SK-N-SH (cell line): ENCODE results near the gene SMIM36. TPM values are rescaled to one million over a fixed set of nuclear protein-coding genes. Genes with fewer than 3 reads are reported as not detected.

ENCODE experiments used
- CTCF ChIA-PET: fragments of 300-600, 350-600 bp; formaldehyde crosslinking; extraction: SDS; loops from one replicate; lab custom pipeline; 2021; lab: Yijun Ruan, JAX
- POLR2A ChIA-PET: fragments of 350-600 bp; sonication (Branson Sonifier 250); formaldehyde crosslinking; extraction: SDS; loops from one replicate; lab custom pipeline; 2020; ENCODE audit warnings: antibody characterized with exemption, inconsistent platforms; lab: Yijun Ruan, JAX
- DNase-seq: peaks from one replicate; pipeline ENCODE4 v3.0.0; 2012
- H2AFZ ChIP-seq: fragments of 200-600 bp; sonication (generic); 2 replicates; pipeline ENCODE4 v1.8.1; 2016; ENCODE audit warnings: antibody characterized with exemption, mild to moderate bottlenecking, low read depth
- H3F3A ChIP-seq: fragments of 200-600 bp; sonication (generic); replicated peaks from 2 replicates; pipeline ENCODE3; 2016; ENCODE audit warnings: antibody characterized with exemption, mild to moderate bottlenecking; ENCODE audit not compliant: insufficient read depth
- H3K27ac ChIP-seq, 2 experiments: fragments of 200-500 bp in 1 of 2; fragments of 200-600 bp in 1 of 2; sonication (Bioruptor generic) in 1 of 2; sonication (generic), shearing (Covaris generic) in 1 of 2; 2 replicates each; pipeline versions ENCODE4 v1.5.1 to v1.6.1; 2014 to 2016; ENCODE audit warnings: low read depth in 2 of 2, inconsistent platforms in 1 of 2, low read length in 1 of 2, mild to moderate bottlenecking in 1 of 2, mixed read lengths in 1 of 2
- H3K27me3 ChIP-seq: fragments of 200-600 bp; sonication (generic), shearing (Covaris generic); 2 replicates; pipeline ENCODE4 v1.6.1; 2016; ENCODE audit warnings: mixed run types; ENCODE audit not compliant: insufficient read depth
- H3K36me3 ChIP-seq, 2 experiments: fragments of 200-500 bp in 1 of 2; fragments of 200-600 bp in 1 of 2; sonication (Bioruptor generic) in 1 of 2; sonication (generic) in 1 of 2; replicated peaks in 1 of 2; 2 replicates each; pipeline versions ENCODE3 to v1.5.1; 2014 to 2016; ENCODE audit warnings: low read length in 1 of 2, mild to moderate bottlenecking in 1 of 2; ENCODE audit not compliant: insufficient read depth in 2 of 2, control insufficient read depth in 1 of 2
- H3K4me1 ChIP-seq, 2 experiments: fragments of 200-500 bp in 1 of 2; fragments of 200-600 bp in 1 of 2; sonication (Bioruptor generic) in 1 of 2; sonication (generic), shearing (Covaris generic) in 1 of 2; 2 replicates each; pipeline versions ENCODE4 v1.5.1 to v1.6.1; 2014 to 2016; ENCODE audit warnings: low read depth in 1 of 2, low read length in 1 of 2, mixed run types in 1 of 2; ENCODE audit not compliant: insufficient read depth in 2 of 2, control insufficient read depth in 1 of 2
- H3K4me2 ChIP-seq: fragments of 200-600 bp; sonication (generic), shearing (Covaris generic); 2 replicates; pipeline ENCODE4 v1.6.1; 2017; ENCODE audit warnings: mixed run types
- H3K4me3 ChIP-seq, 2 experiments: fragments of 200-500 bp in 1 of 2; fragments of 200-600 bp in 1 of 2; sonication (Bioruptor generic) in 1 of 2; sonication (generic), shearing (Covaris generic) in 1 of 2; 2 replicates each; pipeline versions ENCODE4 v1.5.1 to v1.8.1; 2014 to 2016; ENCODE audit warnings: low read depth in 2 of 2, inconsistent platforms in 1 of 2, low read length in 1 of 2, mild to moderate bottlenecking in 1 of 2, mixed read lengths in 1 of 2, moderate library complexity in 1 of 2
- H3K79me2 ChIP-seq: fragments of 200-600 bp; sonication (generic); 2 replicates; pipeline ENCODE4 v1.8.1; 2017; ENCODE audit warnings: mild to moderate bottlenecking; ENCODE audit not compliant: insufficient read depth
- H3K9ac ChIP-seq: fragments of 200-600 bp; sonication (generic); 2 replicates; pipeline ENCODE4 v1.6.1; 2017; ENCODE audit warnings: mixed run types
- H3K9me2 ChIP-seq: fragments of 200-600 bp; sonication (generic); 2 replicates; pipeline ENCODE4 v1.6.1; 2017; ENCODE audit warnings: mixed run types
- H3K9me3 ChIP-seq: fragments of 200-600 bp; sonication (generic); 2 replicates; pipeline ENCODE4 v1.6.1; 2017; ENCODE audit warnings: mixed run types, mild to moderate bottlenecking, moderate library complexity
- H4K20me1 ChIP-seq: fragments of 200-600 bp; sonication (generic); 2 replicates; pipeline ENCODE4 v1.6.1; 2017; ENCODE audit warnings: mild to moderate bottlenecking, mixed run types; ENCODE audit not compliant: insufficient read depth
- CHD2 ChIP-seq: fragments of 150-350 bp; IDR thresholded peaks from 2 replicates; pipeline ENCODE4 v1.6.1; 2018; ENCODE audit warnings: low read length; ENCODE audit not compliant: partially characterized antibody
- ELF1 ChIP-seq: IDR thresholded peaks from 2 replicates; pipeline ENCODE4 v1.4.0; 2012
- EP300 ChIP-seq, 2 experiments: IDR thresholded peaks; 2 replicates each; pipeline versions ENCODE4 v1.4.0 to v1.6.1; 2012; ENCODE audit warnings: borderline replicate concordance in 1 of 2, low read depth in 1 of 2, low read length in 1 of 2
- FOSL2 ChIP-seq: IDR thresholded peaks from 2 replicates; pipeline ENCODE4 v1.4.0; 2012; ENCODE audit warnings: low read depth, mild to moderate bottlenecking, moderate library complexity, borderline replicate concordance
- GATA2 ChIP-seq: sonication (generic); formaldehyde crosslinking; IDR thresholded peaks from 2 replicates; pipeline ENCODE4 v1.5.0; 2020; ENCODE audit warnings: mild to moderate bottlenecking, missing genetic modification reagents
- MEF2A ChIP-seq: IDR thresholded peaks from 2 replicates; pipeline ENCODE4 v1.4.0; 2012; ENCODE audit warnings: low read depth, borderline replicate concordance
- POLR2AphosphoS5 ChIP-seq: IDR thresholded peaks from 2 replicates; pipeline ENCODE4 v1.6.1; 2012; ENCODE audit warnings: low read depth, low read length
- RCOR1 ChIP-seq: fragments of 150-350 bp; IDR thresholded peaks from 2 replicates; pipeline ENCODE4 v1.6.1; 2017; ENCODE audit warnings: antibody characterized with exemption, low read length
- RFX5 ChIP-seq: IDR thresholded peaks from 2 replicates; pipeline ENCODE4 v1.6.1; 2012; ENCODE audit warnings: mild to moderate bottlenecking, improper control_type of control experiment, low read length
- RXRA ChIP-seq: IDR thresholded peaks from 2 replicates; pipeline ENCODE4 v1.4.0; 2012; ENCODE audit warnings: low read depth, mild to moderate bottlenecking, borderline replicate concordance
- TAF1 ChIP-seq: IDR thresholded peaks from 2 replicates; pipeline ENCODE4 v1.6.1; 2012; ENCODE audit warnings: low read depth, mild to moderate bottlenecking, low read length, moderate library complexity, borderline replicate concordance
- TCF12 ChIP-seq: IDR thresholded peaks from 2 replicates; pipeline ENCODE4 v1.4.0; 2012
- YY1 ChIP-seq: IDR thresholded peaks from 2 replicates; pipeline ENCODE4 v1.4.0; 2012; ENCODE audit warnings: low read depth, mild to moderate bottlenecking
- WGBS: methylation state at CpG from one replicate; pipeline ENCODE4 v1.1.6; 2017; ENCODE audit warnings: low lambda C conversion rate; 5-methylcytosine and 5-hydroxymethylcytosine counted together
- polyA plus RNA-seq, 3 experiments: library from polyadenylated mRNA; depleted of rRNA; stranded (reverse); fragments of >200 nt; gene quantifications; 2 replicates each; pipeline ENCODE4 v1.2.3, GENCODE V29; 2012
- TF ChIP-seq, protein P1 (sequence below): IDR thresholded peaks from 2 replicates; pipeline ENCODE4 v1.4.0; 2012; ENCODE audit warnings: low read depth, borderline replicate concordance

Gene SMIM36
- polyA plus RNA-seq, 1 of the 3 experiments (the other 2 are of a cell fraction) = not detected

GRCh38 chr17:55409030-55409800, 102.0 kb downstream of the SMIM36 start:
- Histone ChIP-seq H2AFZ (no peak overlapping the region), H3K4me1 (peaks cover 0 to 18% of the 10 kb centered on the region in 2 experiments; a peak in 2 of 4 replicates), H3K4me3 (no peak overlapping the region), H4K20me1 (no peaks in the 10 kb centered on the region), H3K9me2 (no peaks in the 10 kb centered on the region), H3K9ac (no peak overlapping the region), H3F3A (no peaks in the 10 kb centered on the region), H3K27me3 (no peaks in the 10 kb centered on the region), H3K36me3 (peaks cover 18 to 51% of the 10 kb centered on the region in 2 experiments), H3K79me2 (no peaks in the 10 kb centered on the region), H3K9me3 (no peaks in the 10 kb centered on the region), H3K27ac (no peak overlapping the region), H3K4me2 (no peak overlapping the region)
- 93% methylated on average over 4 of the region's 4 CpGs for WGBS
- no peak for DNase-seq
- CTCF ChIA-PET = interaction anchor here (2.5 to 4.5 kb wide), 2 partner anchors 12 to 105 kb away, joined by 13 to 30 read pairs; partner anchors contain the start of gene MMD
- POLR2A ChIA-PET = no interaction called here
- TF ChIP-seq RFX5 (no peak), GATA2 (CRISPR knock-in tag) (no peak), CHD2 (no peak)

DNA sequence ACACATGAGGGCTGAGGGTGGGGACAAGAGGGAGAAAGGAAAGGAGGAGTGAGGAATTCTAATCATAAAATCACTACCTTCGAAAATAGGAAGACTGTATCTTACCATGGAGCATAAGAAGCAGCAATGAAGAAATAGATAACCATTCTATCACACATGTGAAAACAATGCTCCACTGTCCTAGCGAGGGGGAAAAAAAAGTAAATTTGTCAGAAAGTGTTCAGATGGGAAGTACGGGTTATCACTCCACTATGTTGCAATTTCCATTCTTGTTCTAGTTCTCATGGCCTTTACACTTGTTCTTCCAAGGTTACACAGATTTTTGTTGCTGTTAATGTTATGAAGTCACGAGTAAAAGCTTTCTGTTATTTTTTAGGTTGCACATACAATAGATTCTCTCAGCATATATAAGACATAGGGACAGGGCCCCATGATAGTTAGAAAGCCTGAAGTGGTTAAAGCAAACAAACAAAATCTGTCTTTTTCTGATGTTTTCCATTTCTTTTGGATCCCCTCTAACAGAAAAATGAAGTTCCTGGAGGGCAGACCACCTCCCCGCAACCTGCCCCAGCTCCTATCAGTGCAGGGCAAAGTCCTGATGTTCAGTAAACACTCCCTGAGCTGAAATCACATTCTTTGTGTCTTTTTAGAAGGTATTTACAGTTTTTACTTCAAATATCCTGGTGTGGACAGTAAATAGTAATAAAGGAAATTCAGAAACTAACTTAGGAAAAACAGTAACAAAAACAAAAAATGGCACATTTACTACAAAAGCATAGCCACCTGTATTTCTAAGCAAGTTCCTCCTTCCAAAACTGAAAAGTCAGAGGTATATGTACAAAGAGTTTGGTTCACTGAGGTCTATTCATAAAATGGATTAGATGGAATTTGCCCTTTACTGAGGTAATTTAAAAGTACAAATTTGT, 103.3 kb downstream of the SMIM36 start:
- Histone ChIP-seq H3F3A (no peaks in the 10 kb centered on the region), H2AFZ (no peak overlapping the region), H3K9ac (no peak overlapping the region), H3K4me2 (no peak overlapping the region), H3K9me2 (no peaks in the 10 kb centered on the region), H3K4me3 (no peak overlapping the region), H3K27ac (no peak overlapping the region), H3K36me3 (peaks cover 14 to 60% of the 10 kb centered on the region in 2 experiments), H3K27me3 (no peaks in the 10 kb centered on the region), H3K4me1 (peaks cover 0 to 15% of the 10 kb centered on the region in 2 experiments; a peak in 2 of 4 replicates), H3K79me2 (no peaks in the 10 kb centered on the region), H3K9me3 (no peaks in the 10 kb centered on the region), H4K20me1 (no peaks in the 10 kb centered on the region)
- CTCF ChIA-PET = interaction anchor here (1.1 to 1.3 kb wide), 4 partner anchors 9 to 106 kb away, joined by 3 to 5 read pairs (median 3); no protein-coding TSS in a partner anchor
- no peak for TF ChIP-seq EP300 (IDR thresholded peaks at IDR 0.05; ENCODE audit: borderline replicate concordance in 1 of 2, low read depth in 1 of 2, low read length in 1 of 2)
- no peak for TF ChIP-seq RXRA
- no peak for TF ChIP-seq TAF1
- no peak for TF ChIP-seq ELF1
- no peak for TF ChIP-seq YY1
- TF ChIP-seq, protein P1, sequence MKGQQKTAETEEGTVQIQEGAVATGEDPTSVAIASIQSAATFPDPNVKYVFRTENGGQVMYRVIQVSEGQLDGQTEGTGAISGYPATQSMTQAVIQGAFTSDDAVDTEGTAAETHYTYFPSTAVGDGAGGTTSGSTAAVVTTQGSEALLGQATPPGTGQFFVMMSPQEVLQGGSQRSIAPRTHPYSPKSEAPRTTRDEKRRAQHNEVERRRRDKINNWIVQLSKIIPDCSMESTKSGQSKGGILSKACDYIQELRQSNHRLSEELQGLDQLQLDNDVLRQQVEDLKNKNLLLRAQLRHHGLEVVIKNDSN = no peak
- no peak for TF ChIP-seq MEF2A
- no peak for TF ChIP-seq FOSL2
- TF ChIP-seq TCF12 = no peak
- no peak for TF ChIP-seq POLR2AphosphoS5
- TF ChIP-seq RCOR1 = no peak
- no peak for DNase-seq
- POLR2A ChIA-PET = no interaction called here
- WGBS = 82% methylated on average over 5 of the region's 5 CpGs
